GM12892 (cell line): ENCODE data around the gene CHRFAM7A.
"Not testable (repeated sequence)": the region's sequence is repeated elsewhere in the genome, so short reads cannot be mapped to it uniquely, and the experiment has no call there.

Experiments
- POLR2A ChIP-seq: IDR thresholded peaks from 2 replicates; pipeline ENCODE4 v1.6.1; 2011; ENCODE audit warnings: low read depth, low read length, control low read depth
- POLR2AphosphoS5 ChIP-seq: IDR thresholded peaks from 2 replicates; pipeline ENCODE4 v1.6.1; 2011; ENCODE audit warnings: low read depth, low read length, control low read depth

GRCh38 chr15:30386318-30386887, 6.9 kb downstream of the CHRFAM7A start:
- TF ChIP-seq POLR2A, POLR2AphosphoS5: not testable (repeated sequence)
